ENCODE data around the gene PFKL.

PFKL gene

GRCh38 chr21:44350773-44351481 lies 51.1 kb downstream of the PFKL start:
- Histone ChIP-seq H3K4me3 (ENCODE audit: low read length) (no peak overlapping the region), H3K9ac (ENCODE audit: low read length) (no peak overlapping the region), H3K9me3 (ENCODE audit: control insufficient read depth, low read length) (no peaks in the 10 kb centered on the region), H3K27me3 (ENCODE audit: control insufficient read depth, insufficient read depth, low read length) (peaks cover 55% of the 10 kb centered on the region), H3K4me1 (ENCODE audit: control insufficient read depth, insufficient read depth, low read length) (no peaks in the 10 kb centered on the region), H3K36me3 (ENCODE audit: control insufficient read depth, insufficient read depth, low read length) (no peaks in the 10 kb centered on the region)

DNA sequence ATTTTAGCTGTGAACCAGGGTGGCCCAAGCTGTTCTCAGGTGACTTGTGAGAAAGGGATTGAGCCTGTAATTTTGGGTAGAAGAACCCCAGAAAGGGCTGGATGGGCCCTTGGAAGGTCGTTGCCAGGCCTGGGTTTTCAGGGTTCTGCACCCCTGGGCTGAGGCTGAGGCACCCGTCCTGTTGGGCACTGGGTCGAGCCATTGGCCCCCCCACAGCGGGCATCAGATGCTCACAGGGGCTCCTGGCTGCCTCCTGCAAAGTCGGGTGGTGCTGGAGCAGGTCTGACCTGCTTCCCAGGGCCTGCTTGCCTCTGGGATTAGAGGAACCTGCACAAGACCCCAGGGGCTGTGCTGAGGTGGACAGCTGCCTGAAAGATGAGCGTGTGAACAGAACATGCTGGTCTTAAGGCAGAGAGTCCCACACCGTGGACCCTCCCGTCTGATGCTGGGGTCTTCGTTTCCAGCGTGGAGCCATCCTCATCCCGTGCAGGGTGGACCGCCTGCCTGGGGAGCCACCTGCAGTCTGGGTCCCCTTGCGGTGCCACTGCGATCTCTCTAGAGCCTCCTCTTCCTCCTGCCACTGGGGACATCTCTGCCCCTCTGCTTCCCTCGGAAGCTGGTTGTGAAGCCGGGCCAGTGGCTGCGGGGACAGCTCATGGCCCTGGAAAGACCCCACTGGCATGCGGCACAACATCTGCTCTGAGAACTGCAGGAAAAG lies 51.8 kb downstream of the PFKL start:
- Histone ChIP-seq H3K36me3 (ENCODE audit: control insufficient read depth, insufficient read depth, low read length) (no peaks in the 10 kb centered on the region), H3K9me3 (ENCODE audit: control insufficient read depth, low read length) (no peaks in the 10 kb centered on the region), H3K4me1 (ENCODE audit: control insufficient read depth, insufficient read depth, low read length) (no peaks in the 10 kb centered on the region), H3K4me3 (ENCODE audit: low read length) (no peak overlapping the region), H3K27me3 (ENCODE audit: control insufficient read depth, insufficient read depth, low read length) (peaks cover 55% of the 10 kb centered on the region), H3K9ac (ENCODE audit: low read length) (no peak overlapping the region)

GRCh38 chr21:44352253-44352860 lies 52.5 kb downstream of the PFKL start:
- Histone ChIP-seq H3K4me1 (ENCODE audit: control insufficient read depth, insufficient read depth, low read length) (no peaks in the 10 kb centered on the region), H3K9ac (ENCODE audit: low read length) (no peak overlapping the region), H3K4me3 (ENCODE audit: low read length) (no peak overlapping the region), H3K36me3 (ENCODE audit: control insufficient read depth, insufficient read depth, low read length) (no peaks in the 10 kb centered on the region), H3K9me3 (ENCODE audit: control insufficient read depth, low read length) (no peaks in the 10 kb centered on the region), H3K27me3 (ENCODE audit: control insufficient read depth, insufficient read depth, low read length) (peaks cover 55% of the 10 kb centered on the region)

DNA sequence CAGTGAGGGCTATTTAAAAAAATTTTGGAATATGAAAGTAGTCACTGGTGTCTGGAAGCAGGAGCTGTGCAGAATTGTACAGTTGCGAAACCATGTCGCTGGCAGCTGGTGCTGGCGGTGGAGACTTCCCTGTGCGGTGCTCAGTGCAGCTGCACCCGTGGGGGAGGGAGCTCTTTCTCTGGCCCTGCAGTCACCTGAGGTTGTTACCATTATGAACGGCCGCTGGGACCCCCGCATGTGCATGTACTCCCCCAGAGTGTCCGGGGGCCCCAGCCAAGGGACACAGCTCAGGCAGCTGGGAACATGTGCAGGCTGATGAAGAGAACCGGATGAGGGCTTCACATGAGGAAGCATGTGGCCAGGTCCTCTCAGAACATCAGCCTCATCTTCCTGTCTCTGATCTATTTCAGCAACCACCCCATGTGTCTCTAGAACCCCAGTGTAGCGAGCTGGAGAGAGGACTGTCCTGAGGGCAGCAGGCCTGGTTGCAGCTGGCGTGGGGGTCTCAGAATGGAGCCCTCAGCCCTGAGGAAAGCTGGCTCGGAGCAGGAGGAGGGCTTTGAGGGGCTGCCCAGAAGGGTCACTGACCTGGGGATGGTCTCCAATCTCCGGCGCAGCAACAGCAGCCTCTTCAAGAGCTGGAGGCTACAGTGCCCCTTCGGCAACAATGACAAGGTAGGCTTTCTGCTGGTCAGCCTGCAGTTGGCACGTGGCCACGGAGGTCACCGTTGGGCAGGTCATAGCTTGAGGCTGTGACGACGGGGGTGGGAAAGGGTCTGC lies 53.5 kb downstream of the PFKL start, which contains the start of gene TRPM2:
TRPM2 (plus strand) TSS at position 431 of the 780 bp plus-strand sequence; CDS start at position 511, 80 bp downstream.
- no peak within 1 kb of the TSS for H3K9ac ChIP-seq (ENCODE audit: low read length)
- H3K4me1 ChIP-seq (ENCODE audit: control insufficient read depth, insufficient read depth, low read length) = no peaks in the 10 kb centered on the region
- no peaks in the 10 kb centered on the region for H3K9me3 ChIP-seq (ENCODE audit: control insufficient read depth, low read length)
- peaks cover 53% of the 10 kb centered on the region for H3K27me3 ChIP-seq (ENCODE audit: control insufficient read depth, insufficient read depth, low read length)
- no peaks in the 10 kb centered on the region for H3K36me3 ChIP-seq (ENCODE audit: control insufficient read depth, insufficient read depth, low read length)
- H3K4me3 ChIP-seq (ENCODE audit: low read length) = no peak within 1 kb of the TSS

DNA sequence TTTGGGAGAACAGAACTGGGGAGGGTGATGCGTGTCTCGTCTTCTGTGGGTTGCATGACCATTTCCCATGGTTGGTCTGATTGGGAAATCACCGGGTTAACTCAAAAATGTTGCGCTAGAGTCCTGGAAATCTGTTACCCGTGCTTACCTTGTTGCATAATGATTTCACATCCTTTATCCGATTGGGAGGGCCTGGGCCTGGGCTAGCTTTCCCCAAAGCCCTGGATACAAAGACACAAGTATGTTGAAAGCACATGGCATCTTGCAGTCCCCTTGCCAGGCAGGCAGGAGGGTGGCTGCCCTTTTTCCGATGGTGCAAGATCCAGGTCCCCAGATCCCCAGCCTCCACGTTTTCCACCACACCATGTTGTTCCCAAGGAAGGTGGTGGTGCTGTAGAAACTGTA lies 54.1 kb downstream of the PFKL start:
- no peak overlapping the region for H3K9ac ChIP-seq (ENCODE audit: low read length)
- no peak overlapping the region for H3K4me3 ChIP-seq (ENCODE audit: low read length)
- peaks cover 47% of the 10 kb centered on the region for H3K27me3 ChIP-seq (ENCODE audit: control insufficient read depth, insufficient read depth, low read length)
- H3K9me3 ChIP-seq (ENCODE audit: control insufficient read depth, low read length) = no peaks in the 10 kb centered on the region
- no peaks in the 10 kb centered on the region for H3K4me1 ChIP-seq (ENCODE audit: control insufficient read depth, insufficient read depth, low read length)
- no peaks in the 10 kb centered on the region for H3K36me3 ChIP-seq (ENCODE audit: control insufficient read depth, insufficient read depth, low read length)

DNA sequence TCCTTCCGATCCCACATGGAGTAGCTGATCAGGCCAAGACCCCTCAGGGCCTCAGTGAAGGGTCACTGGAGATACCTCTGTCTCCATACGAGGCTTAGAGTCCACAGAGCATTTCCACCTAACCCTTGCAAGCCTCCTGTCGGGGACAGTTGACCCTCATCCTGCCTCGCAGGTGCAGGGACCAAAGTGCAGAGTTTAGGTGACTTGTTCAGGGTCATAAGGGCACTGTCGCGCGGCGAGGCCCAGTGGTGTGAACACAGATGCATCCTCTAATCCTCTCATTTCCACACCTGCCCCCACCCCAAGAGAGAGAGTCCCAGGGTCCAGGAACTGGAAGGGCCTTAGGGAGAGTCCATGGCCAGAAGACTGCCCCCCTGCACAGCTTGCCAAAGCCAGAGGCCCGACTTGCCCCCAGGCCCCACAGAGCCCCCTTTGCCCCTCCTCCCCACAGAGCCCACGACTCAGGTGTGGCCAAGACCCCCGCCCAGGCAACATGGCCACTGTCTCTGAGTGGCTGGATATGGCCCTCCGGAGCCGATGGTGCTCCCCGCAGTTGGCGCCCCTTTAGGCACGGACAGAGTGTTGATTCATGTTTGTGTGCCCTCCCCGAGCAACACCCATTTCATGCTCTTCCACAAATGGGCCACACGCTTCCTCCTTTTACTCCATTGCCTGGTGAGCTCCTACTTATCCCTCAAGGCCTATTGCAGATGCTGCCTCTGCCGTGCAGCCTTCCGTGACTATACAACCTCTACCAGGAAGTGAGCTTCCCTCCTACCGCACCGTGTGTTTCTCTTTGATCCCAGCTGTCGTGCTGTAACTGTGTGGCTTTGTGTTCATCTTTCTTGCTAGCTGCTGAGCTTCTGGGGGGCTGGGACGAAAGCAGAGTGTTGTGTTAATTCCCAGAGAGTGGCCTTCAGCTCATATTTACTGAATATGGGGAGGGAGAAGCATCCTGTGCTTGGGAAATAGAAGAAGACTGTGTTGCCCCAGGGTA lies 55.2 kb downstream of the PFKL start:
- Histone ChIP-seq H3K4me1 (ENCODE audit: control insufficient read depth, insufficient read depth, low read length) (no peaks in the 10 kb centered on the region), H3K36me3 (ENCODE audit: control insufficient read depth, insufficient read depth, low read length) (no peaks in the 10 kb centered on the region), H3K27me3 (ENCODE audit: control insufficient read depth, insufficient read depth, low read length) (peaks cover 36% of the 10 kb centered on the region), H3K9me3 (ENCODE audit: control insufficient read depth, low read length) (no peaks in the 10 kb centered on the region), H3K9ac (ENCODE audit: low read length) (no peak overlapping the region), H3K4me3 (ENCODE audit: low read length) (no peak overlapping the region)

GRCh38 chr21:44356160-44356559 lies 56.3 kb downstream of the PFKL start:
- Histone ChIP-seq H3K9ac (ENCODE audit: low read length) (no peak overlapping the region), H3K4me1 (ENCODE audit: control insufficient read depth, insufficient read depth, low read length) (no peaks in the 10 kb centered on the region), H3K4me3 (ENCODE audit: low read length) (no peak overlapping the region), H3K27me3 (ENCODE audit: control insufficient read depth, insufficient read depth, low read length) (peaks cover 29% of the 10 kb centered on the region), H3K9me3 (ENCODE audit: control insufficient read depth, low read length) (no peaks in the 10 kb centered on the region), H3K36me3 (ENCODE audit: control insufficient read depth, insufficient read depth, low read length) (no peaks in the 10 kb centered on the region)

DNA sequence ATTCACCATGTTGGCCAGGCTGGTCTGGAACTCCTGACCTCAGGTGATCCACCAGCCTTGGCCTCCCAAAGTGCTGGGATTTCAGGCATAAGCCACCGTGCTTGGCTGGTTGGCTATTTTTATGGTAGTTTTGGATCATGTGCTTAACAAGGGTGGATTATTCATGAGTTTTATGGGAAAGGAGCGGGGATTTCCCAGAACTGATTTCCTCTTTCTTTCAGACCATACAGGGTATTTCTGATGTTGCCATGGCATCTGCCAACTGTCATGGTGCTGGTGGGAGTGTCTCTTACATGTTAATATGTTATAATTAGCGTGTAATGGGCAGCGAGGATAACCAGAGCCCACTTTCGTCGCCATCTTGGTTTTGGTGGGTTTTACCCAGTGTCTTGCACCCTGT lies 56.8 kb downstream of the PFKL start:
- Histone ChIP-seq H3K9ac (ENCODE audit: low read length) (no peak overlapping the region), H3K36me3 (ENCODE audit: control insufficient read depth, insufficient read depth, low read length) (no peaks in the 10 kb centered on the region), H3K9me3 (ENCODE audit: control insufficient read depth, low read length) (no peaks in the 10 kb centered on the region), H3K4me1 (ENCODE audit: control insufficient read depth, insufficient read depth, low read length) (no peaks in the 10 kb centered on the region), H3K4me3 (ENCODE audit: low read length) (no peak overlapping the region), H3K27me3 (ENCODE audit: control insufficient read depth, insufficient read depth, low read length) (peaks cover 24% of the 10 kb centered on the region)

GRCh38 chr21:44357064-44357837 lies 57.4 kb downstream of the PFKL start:
- no peaks in the 10 kb centered on the region for H3K4me1 ChIP-seq (ENCODE audit: control insufficient read depth, insufficient read depth, low read length)
- no peak overlapping the region for H3K9ac ChIP-seq (ENCODE audit: low read length)
- no peak overlapping the region for H3K4me3 ChIP-seq (ENCODE audit: low read length)
- H3K9me3 ChIP-seq (ENCODE audit: control insufficient read depth, low read length) = no peaks in the 10 kb centered on the region
- peaks cover 19% of the 10 kb centered on the region for H3K27me3 ChIP-seq (ENCODE audit: control insufficient read depth, insufficient read depth, low read length)
- no peaks in the 10 kb centered on the region for H3K36me3 ChIP-seq (ENCODE audit: control insufficient read depth, insufficient read depth, low read length)

DNA sequence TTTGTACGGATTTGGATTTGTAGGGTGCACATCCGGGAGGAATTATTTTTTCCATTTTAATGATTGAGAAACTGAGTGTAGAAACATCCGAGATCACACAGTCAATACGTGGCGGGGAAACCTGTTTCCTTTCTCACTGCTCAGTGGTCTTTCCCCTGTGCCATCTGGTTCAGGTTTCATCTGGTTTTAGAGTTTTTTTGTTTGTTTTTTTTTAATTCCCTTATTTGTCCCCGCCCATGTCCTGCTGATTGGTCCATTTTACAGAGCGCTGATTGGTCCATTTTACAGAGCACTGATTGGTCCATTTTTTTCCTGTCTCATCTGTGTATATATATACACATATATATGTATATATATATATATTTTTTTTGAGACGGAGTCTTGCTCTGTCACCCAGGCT lies 59.5 kb downstream of the PFKL start:
- Histone ChIP-seq H3K9ac (ENCODE audit: low read length) (no peak overlapping the region), H3K27me3 (ENCODE audit: control insufficient read depth, insufficient read depth, low read length) (peaks cover 8% of the 10 kb centered on the region), H3K4me1 (ENCODE audit: control insufficient read depth, insufficient read depth, low read length) (no peaks in the 10 kb centered on the region), H3K4me3 (ENCODE audit: low read length) (no peak overlapping the region), H3K36me3 (ENCODE audit: control insufficient read depth, insufficient read depth, low read length) (no peaks in the 10 kb centered on the region), H3K9me3 (ENCODE audit: control insufficient read depth, low read length) (no peaks in the 10 kb centered on the region)
